ENCODE results near the gene CDKL2.

- TF ChIP-seq CTCF (IDR thresholded peaks at IDR 0.05) (no peak), POLR2A (IDR thresholded peaks at IDR 0.05) (no peak)
These were observed 64.8 kb downstream of the CDKL2 start for GRCh38 chr4:75565481-75565880.

All from vagina (tissue), 2 donors.